Mesendoderm (in vitro differentiated cells): ENCODE results near the gene GIMAP2.
"Not testable (repeated sequence)": the region's sequence is repeated elsewhere in the genome, so short reads cannot be mapped to it uniquely, and the experiment has no call there.

Source experiments
- DNase-seq: peaks from one replicate; pipeline ENCODE4 v3.0.0; 2013
- H2AK5ac ChIP-seq: 2 replicates; pipeline ENCODE4 v1.6.1; 2013; ENCODE audit warnings: low read length, inconsistent platforms
- H2BK120ac ChIP-seq: 2 replicates; pipeline ENCODE4 v1.6.1; 2013; ENCODE audit warnings: low read depth, mild to moderate bottlenecking, low read length, moderate library complexity, mixed read lengths
- H2BK15ac ChIP-seq: replicated peaks from 2 replicates; pipeline ENCODE4 v1.6.1; 2013; ENCODE audit warnings: low read depth, mild to moderate bottlenecking, moderate library complexity
- H2BK5ac ChIP-seq: 2 replicates; pipeline ENCODE4 v1.6.1; 2013; ENCODE audit warnings: low read length, inconsistent platforms
- H3K18ac ChIP-seq: 2 replicates; pipeline ENCODE4 v1.6.1; 2013; ENCODE audit warnings: mild to moderate bottlenecking, low read length, mixed read lengths
- H3K23ac ChIP-seq: one replicate; pipeline ENCODE4 v1.6.1; 2013; ENCODE audit warnings: low read length
- H3K27ac ChIP-seq: 2 replicates; pipeline ENCODE4 v1.5.1; 2013; ENCODE audit warnings: low read depth, mild to moderate bottlenecking, inconsistent platforms, low read length, moderate library complexity
- H3K27me3 ChIP-seq: 2 replicates; pipeline ENCODE4 v1.6.1; 2013; ENCODE audit warnings: low read length, control low read depth, mild to moderate bottlenecking, inconsistent platforms; ENCODE audit not compliant: insufficient read depth, poor library complexity
- H3K36me3 ChIP-seq: 2 replicates; pipeline ENCODE4 v1.6.1; 2013; ENCODE audit warnings: low read length, inconsistent platforms; ENCODE audit not compliant: control insufficient read depth, insufficient read depth
- H3K4ac ChIP-seq: one replicate; pipeline ENCODE4 v1.6.1; 2013; ENCODE audit warnings: low read depth, mild to moderate bottlenecking, low read length, moderate library complexity
- H3K4me1 ChIP-seq: 2 replicates; pipeline ENCODE4 v1.6.1; 2013; ENCODE audit warnings: low read depth, low read length, inconsistent platforms; ENCODE audit not compliant: control insufficient read depth
- H3K4me2 ChIP-seq: 2 replicates; pipeline ENCODE4 v1.6.1; 2013; ENCODE audit warnings: low read length
- H3K4me3 ChIP-seq: 2 replicates; pipeline ENCODE4 v1.5.1; 2013; ENCODE audit warnings: mild to moderate bottlenecking, low read length
- H3K56ac ChIP-seq: one replicate; pipeline ENCODE4 v1.6.1; 2013; ENCODE audit warnings: low read length
- H3K79me1 ChIP-seq: 2 replicates; pipeline ENCODE4 v1.6.1; 2013; ENCODE audit warnings: low read length, inconsistent platforms
- H3K79me2 ChIP-seq: 2 replicates; pipeline ENCODE4 v1.6.1; 2013; ENCODE audit warnings: mild to moderate bottlenecking, low read length; ENCODE audit not compliant: control insufficient read depth, insufficient read depth
- H3K9ac ChIP-seq: 2 replicates; pipeline ENCODE4 v1.6.1; 2013; ENCODE audit warnings: low read length, inconsistent platforms
- H4K5ac ChIP-seq: one replicate; pipeline ENCODE4 v1.6.1; 2013; ENCODE audit warnings: low read length
- H4K8ac ChIP-seq: one replicate; pipeline ENCODE4 v1.6.1; 2013; ENCODE audit warnings: low read depth, mild to moderate bottlenecking, control low read depth, low read length, moderate library complexity
- WGBS: extraction: QIAGEN DNeasy Blood & Tissue Kit; methylation state at CpG from one replicate; pipeline ENCODE4 v1.1.7; 2013; ENCODE audit warnings: low lambda C conversion rate, missing lambda C conversion rate; ENCODE audit not compliant: insufficient coverage; ENCODE audit errors: extremely low coverage; 5-methylcytosine and 5-hydroxymethylcytosine counted together

GIMAP2 gene

GRCh38 chr7:150649080-150649385 lies 36.5 kb upstream of the GIMAP2 start:
- no peak overlapping the region for H4K8ac ChIP-seq
- no peak overlapping the region for H3K4me2 ChIP-seq
- H3K27ac ChIP-seq: no peak overlapping the region
- H3K4ac ChIP-seq: no peak overlapping the region
- DNase-seq: no peak
- H2BK5ac ChIP-seq: no peak overlapping the region
- no peaks in the 10 kb centered on the region for H3K79me2 ChIP-seq
- no peak overlapping the region for H4K5ac ChIP-seq
- H3K23ac ChIP-seq: no peak overlapping the region
- H3K18ac ChIP-seq: no peak overlapping the region
- H2BK15ac ChIP-seq: no peak overlapping the region
- H3K36me3 ChIP-seq: no peaks in the 10 kb centered on the region
- no peak overlapping the region for H2BK120ac ChIP-seq
- H3K27me3 ChIP-seq: no peaks in the 10 kb centered on the region
- no peaks in the 10 kb centered on the region for H3K79me1 ChIP-seq
- no peak overlapping the region for H3K56ac ChIP-seq
- H2AK5ac ChIP-seq: no peak overlapping the region
- H3K4me3 ChIP-seq: no peak overlapping the region
- no peak overlapping the region for H3K9ac ChIP-seq
- no CpG with 5 or more reads among the region's 3 CpGs for WGBS
- no peaks in the 10 kb centered on the region for H3K4me1 ChIP-seq

- Histone ChIP-seq H3K23ac (no peak overlapping the region), H3K56ac (no peak overlapping the region), H4K5ac (no peak overlapping the region), H2BK5ac (no peak overlapping the region), H2AK5ac (no peak overlapping the region), H2BK120ac (no peak overlapping the region), H3K36me3 (no peaks in the 10 kb centered on the region), H3K9ac (no peak overlapping the region), H3K4me2 (no peak overlapping the region), H3K4me3 (no peak overlapping the region), H3K79me2 (no peaks in the 10 kb centered on the region), H3K79me1 (no peaks in the 10 kb centered on the region), H3K4me1 (no peaks in the 10 kb centered on the region), H3K27me3 (no peaks in the 10 kb centered on the region), H3K18ac (no peak overlapping the region), H2BK15ac (no peak overlapping the region), H4K8ac (no peak overlapping the region), H3K4ac (no peak overlapping the region), H3K27ac (no peak overlapping the region)
- no CpG with 5 or more reads among the region's 2 CpGs for WGBS
- DNase-seq: peak; percentile 19
Observed at GRCh38 chr7:150654692-150655091, 30.8 kb upstream of the GIMAP2 start.

DNA sequence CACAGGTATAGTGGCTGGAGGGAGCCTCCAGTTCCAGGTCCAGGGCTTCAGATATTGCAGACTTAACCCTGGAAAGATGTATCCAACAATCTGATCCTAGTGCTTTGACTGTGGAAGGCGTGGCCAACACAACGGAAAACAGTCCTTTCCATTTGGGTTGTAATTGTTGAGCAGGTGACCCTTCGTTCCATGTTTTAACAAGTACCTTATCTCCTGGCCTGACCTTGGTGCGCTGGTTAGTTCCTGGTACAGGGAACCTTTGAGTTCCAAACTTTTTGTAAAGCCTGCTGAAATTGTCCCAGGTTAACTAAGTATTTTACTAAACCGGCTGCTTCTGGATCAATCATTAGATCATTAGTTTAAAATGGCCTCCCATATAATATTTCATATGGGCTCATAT lies 29.5 kb upstream of the GIMAP2 start:
- no CpG with 5 or more reads among the region's 5 CpGs for WGBS
- H3K79me1 ChIP-seq: no peaks in the 10 kb centered on the region
- H2BK15ac ChIP-seq: no peak overlapping the region
- DNase-seq: no peak
- no peak overlapping the region for H3K56ac ChIP-seq
- no peak overlapping the region for H4K8ac ChIP-seq
- no peaks in the 10 kb centered on the region for H3K27me3 ChIP-seq
- no peak overlapping the region for H3K23ac ChIP-seq
- no peak overlapping the region for H3K18ac ChIP-seq
- H3K4me1 ChIP-seq: no peaks in the 10 kb centered on the region
- H2BK120ac ChIP-seq: no peak overlapping the region
- no peak overlapping the region for H3K27ac ChIP-seq
- no peak overlapping the region for H3K4me3 ChIP-seq
- H3K36me3 ChIP-seq: no peaks in the 10 kb centered on the region
- no peak overlapping the region for H2BK5ac ChIP-seq
- no peak overlapping the region for H3K9ac ChIP-seq
- H2AK5ac ChIP-seq: no peak overlapping the region
- no peak overlapping the region for H4K5ac ChIP-seq
- H3K79me2 ChIP-seq: no peaks in the 10 kb centered on the region
- H3K4ac ChIP-seq: no peak overlapping the region
- no peak overlapping the region for H3K4me2 ChIP-seq

DNA sequence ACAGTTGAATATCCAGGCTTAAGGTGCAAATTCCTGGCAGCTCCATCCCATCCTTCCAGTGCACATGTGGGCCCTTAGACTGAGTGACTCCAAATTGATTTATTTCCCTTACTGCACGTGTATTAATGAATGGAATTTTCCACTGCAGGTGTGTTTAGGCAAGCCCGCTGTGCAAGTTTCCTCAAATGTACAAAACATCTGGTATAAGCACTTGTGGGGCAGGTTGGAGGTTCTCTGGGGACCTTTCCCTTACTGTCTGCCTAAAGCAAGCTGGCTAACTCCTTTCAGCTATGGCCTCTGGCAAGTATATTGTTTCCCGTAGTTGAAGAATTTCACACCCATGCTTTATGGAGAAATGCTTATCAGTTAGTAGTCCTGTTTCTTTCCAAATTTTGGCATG lies 28.0 kb upstream of the GIMAP2 start:
- no CpG with 5 or more reads among the region's 3 CpGs for WGBS
- DNase-seq: peak; percentile 16
- no peaks in the 10 kb centered on the region for H3K36me3 ChIP-seq

DNA sequence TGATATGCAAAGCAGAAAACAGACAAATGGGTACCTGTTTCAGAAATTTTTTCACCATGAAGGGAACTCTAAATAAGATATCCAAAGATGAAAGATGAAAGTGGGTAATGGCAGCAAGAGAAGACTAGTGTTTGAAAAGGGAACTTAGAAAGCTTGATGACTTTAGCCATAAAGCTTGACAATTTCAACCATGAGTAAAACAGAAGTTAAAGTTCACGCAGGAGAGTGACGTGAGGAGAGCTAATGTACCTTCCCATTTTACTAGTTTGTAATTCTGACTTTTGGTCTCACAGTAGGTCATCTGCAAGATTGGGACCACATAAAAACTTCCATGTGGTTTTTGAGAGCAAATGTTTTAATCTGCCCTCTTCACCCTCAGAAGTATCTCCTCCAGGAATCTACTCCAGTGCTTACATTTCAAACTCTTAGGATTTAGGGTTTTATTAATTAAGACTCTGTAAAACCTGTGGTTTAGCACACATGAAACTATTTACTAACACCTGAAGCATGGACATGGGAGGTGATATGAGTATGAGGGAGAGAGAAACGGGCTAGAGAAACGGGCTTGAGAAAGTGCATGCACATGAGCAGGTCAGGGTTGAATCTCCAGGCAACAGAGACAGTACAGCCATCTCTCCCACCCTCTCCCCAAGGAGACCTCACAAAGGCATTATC lies 24.4 kb upstream of the GIMAP2 start:
- no peak overlapping the region for H3K56ac ChIP-seq
- no peak for DNase-seq

More for the DNA sequence above, 28.0 kb upstream of the GIMAP2 start:
- Histone ChIP-seq H2AK5ac (no peak overlapping the region), H3K56ac (no peak overlapping the region), H4K8ac (no peak overlapping the region), H3K79me1 (no peaks in the 10 kb centered on the region), H4K5ac (no peak overlapping the region), H3K23ac (no peak overlapping the region), H3K27ac (no peak overlapping the region), H3K4ac (no peak overlapping the region), H3K4me2 (no peak overlapping the region), H3K27me3 (no peaks in the 10 kb centered on the region), H3K4me1 (no peaks in the 10 kb centered on the region), H3K18ac (no peak overlapping the region), H3K79me2 (no peaks in the 10 kb centered on the region), H3K9ac (no peak overlapping the region), H2BK5ac (no peak overlapping the region), H2BK120ac (no peak overlapping the region), H2BK15ac (no peak overlapping the region), H3K4me3 (no peak overlapping the region)

DNA sequence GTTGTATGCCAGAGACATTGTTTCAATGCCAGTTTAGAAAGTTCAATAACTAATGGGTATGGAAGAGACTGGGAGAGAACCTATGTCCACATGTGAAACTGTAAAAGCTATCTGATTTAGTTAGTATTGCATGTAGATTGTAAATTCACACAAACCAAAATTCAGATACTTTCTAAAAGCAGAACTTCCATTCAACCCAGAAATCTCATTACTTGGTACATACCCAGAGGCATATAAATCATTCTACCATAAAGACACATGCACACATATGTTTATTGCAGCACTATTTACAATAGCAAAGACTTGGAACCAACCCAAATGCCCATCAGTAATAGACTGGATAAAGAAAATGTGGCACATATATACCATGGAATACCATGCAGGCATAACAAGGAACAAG lies 22.7 kb upstream of the GIMAP2 start:
- H3K56ac ChIP-seq, H2BK15ac ChIP-seq, H3K36me3 ChIP-seq, H2AK5ac ChIP-seq, H4K8ac ChIP-seq, DNase-seq, H3K79me2 ChIP-seq, H3K27ac ChIP-seq, H3K4me1 ChIP-seq, H3K18ac ChIP-seq, H3K9ac ChIP-seq, H2BK120ac ChIP-seq, H3K4ac ChIP-seq, H3K79me1 ChIP-seq, H2BK5ac ChIP-seq, H3K27me3 ChIP-seq, H4K5ac ChIP-seq, H3K4me2 ChIP-seq, H3K23ac ChIP-seq, H3K4me3 ChIP-seq: not testable (repeated sequence)

More for the DNA sequence above, 24.4 kb upstream of the GIMAP2 start:
- H3K4me1 ChIP-seq: no peaks in the 10 kb centered on the region
- no CpG with 5 or more reads among the region's 4 CpGs for WGBS
- H2BK120ac ChIP-seq: no peak overlapping the region
- H3K27me3 ChIP-seq: no peaks in the 10 kb centered on the region
- H4K8ac ChIP-seq: no peak overlapping the region
- no peak overlapping the region for H3K9ac ChIP-seq
- H3K27ac ChIP-seq: no peak overlapping the region
- H3K4ac ChIP-seq: no peak overlapping the region
- no peak overlapping the region for H3K23ac ChIP-seq
- H3K79me2 ChIP-seq: no peaks in the 10 kb centered on the region
- H2BK5ac ChIP-seq: no peak overlapping the region
- H2BK15ac ChIP-seq: no peak overlapping the region
- no peaks in the 10 kb centered on the region for H3K36me3 ChIP-seq
- no peak overlapping the region for H3K4me2 ChIP-seq
- no peak overlapping the region for H2AK5ac ChIP-seq
- H3K79me1 ChIP-seq: no peaks in the 10 kb centered on the region
- H4K5ac ChIP-seq: no peak overlapping the region
- H3K4me3 ChIP-seq: no peak overlapping the region
- H3K18ac ChIP-seq: no peak overlapping the region
